ENCODE results near the gene MDM2. TPM values are rescaled to one million over a fixed set of nuclear protein-coding genes. Genes with fewer than 3 reads are reported as not detected.
A peak's percentile ranks its signal among the peaks of the same experiment; 100 is the strongest.

The MDM2 gene
- total and polyA plus RNA-seq, 2 of the 13 experiments (the other 11 are each of a cell fraction or from before 2014, with no cell fraction given) = 29.3 to 314 TPM

GRCh38 chr12:68784015-68784414 lies 24.0 kb upstream of the MDM2 start (continued):
- no peak for TF ChIP-seq ZNF609 (CRISPR knock-in tag; IDR thresholded peaks at IDR 0.05; ENCODE audit: borderline replicate concordance)
- no peak for TF ChIP-seq USF2 (IDR thresholded peaks at IDR 0.05; ENCODE audit: low read depth, low read length)
- no peak for TF ChIP-seq USF2 (CRISPR knock-in tag; IDR thresholded peaks at IDR 0.05; ENCODE audit: borderline replicate concordance)
- no peak for TF ChIP-seq CC2D1A (CRISPR knock-in tag; IDR thresholded peaks at IDR 0.05)
- TF ChIP-seq SP2 (CRISPR knock-in tag; IDR thresholded peaks at IDR 0.05) = no peak
- no peak for TF ChIP-seq CREBL2 (CRISPR knock-in tag; IDR thresholded peaks at IDR 0.05; ENCODE audit: borderline replicate concordance)
- TF ChIP-seq DPF2 (CRISPR knock-in tag; IDR thresholded peaks at IDR 0.05; ENCODE audit: borderline replicate concordance, low read depth) = no peak
- TF ChIP-seq ZNF280D (CRISPR knock-in tag; IDR thresholded peaks at IDR 0.05) = 0 out of 2 replicates have a peak, but pooled peaks have one; percentile 8
- TF ChIP-seq ZNF296 (CRISPR knock-in tag; conservative IDR thresholded peaks at IDR 0.05) = no peak
- TF ChIP-seq ATM (IDR thresholded peaks at IDR 0.05; ENCODE audit: borderline replicate concordance) = no peak
- 0 out of 2 replicates have a peak, but pooled peaks have one; percentile 25 for TF ChIP-seq SAP130 (CRISPR knock-in tag; IDR thresholded peaks at IDR 0.05; ENCODE audit: low read depth)
- peak; percentile 27; the same call in 1 of the 2 replicates for TF ChIP-seq CTCF (CRISPR knock-in tag; IDR thresholded peaks at IDR 0.05)
- no peak for TF ChIP-seq NFYC (CRISPR knock-in tag; IDR thresholded peaks at IDR 0.05)
- TF ChIP-seq HNF4A (CRISPR knock-in tag; IDR thresholded peaks at IDR 0.05) = no peak
- TF ChIP-seq ZNF850 (CRISPR knock-in tag; conservative IDR thresholded peaks at IDR 0.05) = no peak
- no peak for TF ChIP-seq ZSCAN12 (CRISPR knock-in tag; IDR thresholded peaks at IDR 0.05)
- no peak for TF ChIP-seq MED1 (CRISPR knock-in tag; IDR thresholded peaks at IDR 0.05)
- TF ChIP-seq ETV6 (CRISPR knock-in tag; conservative IDR thresholded peaks at IDR 0.05) = no peak
- no peak for TF ChIP-seq ZNF773 (CRISPR knock-in tag; IDR thresholded peaks at IDR 0.05; ENCODE audit: borderline replicate concordance)

All from HepG2 (cell line).